HG03520 (cell line): ENCODE data around the gene APAF1.

Experiments used
- ATAC-seq: cut with Tn5 transposase; IDR thresholded peaks from one replicate; pipeline ENCODE4 v1.9.1; 2021; ENCODE audit warnings: mild to moderate bottlenecking, moderate library complexity; ENCODE audit not compliant: unreplicated experiment

The APAF1 gene

DNA sequence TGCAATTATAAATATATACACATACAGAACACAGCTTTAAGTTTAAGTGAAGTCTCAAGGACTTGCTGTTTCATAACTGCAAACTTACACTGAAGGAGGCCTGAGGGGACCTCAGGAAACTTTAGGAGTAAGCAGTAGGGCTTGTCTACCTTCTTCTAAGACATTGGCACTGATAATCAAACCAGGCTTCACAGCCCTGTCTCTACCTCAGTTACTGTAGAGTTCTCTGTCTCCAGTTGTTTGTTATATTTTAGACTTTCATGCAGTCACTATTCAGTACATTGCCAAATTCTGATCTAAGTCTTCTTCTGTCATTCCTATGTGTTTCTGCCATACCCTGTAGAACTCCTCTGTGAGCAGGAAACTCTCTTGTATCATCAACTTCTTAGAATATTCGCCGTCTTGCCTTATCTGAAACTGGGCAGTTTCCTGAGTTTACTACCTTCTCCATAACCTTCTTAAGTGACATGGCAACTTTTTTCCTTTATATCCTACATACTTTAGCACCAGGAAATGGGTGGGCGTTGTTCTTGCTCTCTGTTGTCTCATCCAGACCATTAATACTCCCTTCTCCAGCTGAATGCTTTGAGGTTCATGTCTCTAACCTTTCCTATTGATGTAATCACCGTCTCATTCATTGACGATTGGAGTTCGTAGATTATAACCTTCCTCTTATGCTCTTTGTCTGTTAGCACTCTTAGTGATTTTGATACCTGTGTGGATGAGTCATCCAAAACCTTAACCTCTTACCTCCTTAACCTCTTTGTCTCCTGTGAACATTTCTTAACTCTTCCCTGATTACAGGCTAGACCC lies 11.4 kb downstream of the APAF1 start:
- ATAC-seq = peak; percentile 62

DNA sequence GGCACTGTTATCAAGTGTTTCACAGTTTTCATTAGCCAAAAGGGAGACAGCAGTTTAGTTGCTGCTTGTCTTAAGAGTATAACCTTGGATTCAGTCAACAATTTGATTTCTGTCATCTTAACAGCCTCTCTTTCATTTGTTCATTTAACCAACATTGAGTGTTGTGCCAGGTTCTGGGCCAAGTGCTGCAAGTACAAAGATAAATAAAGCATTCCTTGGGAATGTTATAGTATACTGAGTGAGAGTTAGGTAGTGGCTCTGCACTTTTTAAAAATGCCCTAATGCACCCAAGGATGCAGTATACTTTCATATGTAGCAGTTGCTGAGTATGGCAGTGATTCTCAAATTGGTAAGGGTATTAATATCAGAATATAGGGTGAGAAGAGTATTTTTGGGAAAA lies 15.4 kb downstream of the APAF1 start:
- no peak for ATAC-seq

DNA sequence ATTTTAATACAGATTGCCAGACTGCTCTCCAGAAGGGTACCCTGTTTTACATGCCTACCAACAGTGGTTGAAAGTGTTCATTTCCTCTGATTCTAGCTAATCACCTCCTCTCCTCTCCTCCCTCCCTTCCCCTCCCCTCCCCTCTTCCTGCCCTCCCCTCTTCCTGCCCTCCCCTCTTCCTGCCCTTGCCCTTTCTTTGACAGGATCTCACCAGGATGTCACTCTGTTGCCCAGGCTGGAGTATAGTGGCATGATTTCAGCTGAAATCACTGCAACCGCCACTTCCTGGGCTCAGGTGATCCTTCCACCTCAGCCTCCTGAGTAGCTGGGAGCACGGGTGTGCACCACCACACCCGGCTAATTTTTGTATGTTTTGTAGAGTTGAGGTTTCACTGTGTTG lies 24.7 kb downstream of the APAF1 start:
- ATAC-seq = no peak

DNA sequence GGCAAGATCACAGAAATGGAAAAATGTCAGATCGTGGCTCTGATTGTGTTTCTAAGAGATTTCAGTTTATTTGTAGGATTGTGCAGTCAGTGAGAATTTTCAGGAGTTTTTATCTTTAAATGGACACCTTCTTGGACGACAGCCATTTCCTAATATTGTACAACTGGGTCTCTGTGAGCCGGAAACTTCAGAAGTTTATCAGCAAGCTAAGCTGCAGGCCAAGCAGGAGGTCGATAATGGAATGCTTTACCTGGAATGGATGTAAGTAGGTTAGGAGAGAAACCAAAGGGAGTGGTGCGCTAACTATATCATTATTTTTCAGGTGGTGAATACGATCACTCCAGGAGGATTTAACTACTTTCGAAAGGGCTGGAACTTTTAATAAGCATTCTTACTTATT lies 26.4 kb downstream of the APAF1 start:
- ATAC-seq = no peak

DNA sequence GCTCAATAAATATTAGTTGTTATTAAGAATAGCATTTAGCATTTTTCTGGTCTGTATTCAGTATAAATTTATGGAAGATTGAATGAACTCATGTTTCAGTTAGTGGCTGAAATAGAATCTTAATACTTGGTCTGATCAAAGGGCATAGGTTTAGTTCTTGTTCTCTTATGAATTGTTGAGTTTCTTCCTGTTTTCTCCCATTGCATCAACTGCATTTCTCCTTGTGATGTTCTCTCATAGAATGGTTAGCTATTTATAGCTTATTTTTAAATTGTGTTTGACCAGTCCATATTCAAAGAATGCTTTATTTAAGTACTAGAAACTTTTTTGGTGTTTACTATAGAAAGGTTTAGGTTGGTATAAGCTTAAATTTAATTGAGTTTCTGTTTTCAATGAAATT lies 29.8 kb downstream of the APAF1 start:
- ATAC-seq = no peak

DNA sequence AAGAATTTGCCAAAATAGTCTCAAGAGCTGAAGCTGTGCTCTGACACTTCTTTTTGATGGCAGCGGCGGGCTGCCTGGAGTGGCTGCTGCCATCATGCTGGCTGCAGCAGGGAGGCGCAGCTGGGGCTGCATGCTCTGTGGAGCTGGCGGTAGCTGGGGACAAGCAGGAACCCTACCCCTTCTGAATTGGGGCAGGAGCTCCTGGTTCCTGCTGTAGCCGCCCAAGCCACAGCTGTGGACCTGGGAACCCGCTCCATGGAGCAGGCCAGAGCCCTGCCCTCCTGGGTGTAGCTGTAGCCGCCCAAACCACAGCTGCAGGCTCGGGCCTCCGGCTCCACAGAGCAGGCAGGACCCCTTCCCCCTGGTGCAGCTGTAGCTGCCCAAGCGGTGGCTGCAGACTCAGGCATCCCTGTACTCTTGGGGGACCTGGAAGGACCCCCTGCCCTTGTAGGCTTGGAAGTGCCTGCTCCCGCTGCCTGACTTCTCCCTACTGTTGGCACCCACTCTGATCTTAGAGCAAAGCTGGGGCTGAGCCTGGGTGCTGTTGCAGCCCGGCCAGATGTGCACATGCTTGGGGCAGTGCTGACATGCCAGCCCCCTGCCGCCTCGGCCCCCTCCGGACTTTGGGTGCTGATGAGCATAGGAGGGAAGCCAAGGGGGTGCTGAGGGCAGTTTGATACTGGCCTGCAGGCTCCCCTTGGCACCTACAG lies 33.3 kb downstream of the APAF1 start:
- ATAC-seq = no peak

DNA sequence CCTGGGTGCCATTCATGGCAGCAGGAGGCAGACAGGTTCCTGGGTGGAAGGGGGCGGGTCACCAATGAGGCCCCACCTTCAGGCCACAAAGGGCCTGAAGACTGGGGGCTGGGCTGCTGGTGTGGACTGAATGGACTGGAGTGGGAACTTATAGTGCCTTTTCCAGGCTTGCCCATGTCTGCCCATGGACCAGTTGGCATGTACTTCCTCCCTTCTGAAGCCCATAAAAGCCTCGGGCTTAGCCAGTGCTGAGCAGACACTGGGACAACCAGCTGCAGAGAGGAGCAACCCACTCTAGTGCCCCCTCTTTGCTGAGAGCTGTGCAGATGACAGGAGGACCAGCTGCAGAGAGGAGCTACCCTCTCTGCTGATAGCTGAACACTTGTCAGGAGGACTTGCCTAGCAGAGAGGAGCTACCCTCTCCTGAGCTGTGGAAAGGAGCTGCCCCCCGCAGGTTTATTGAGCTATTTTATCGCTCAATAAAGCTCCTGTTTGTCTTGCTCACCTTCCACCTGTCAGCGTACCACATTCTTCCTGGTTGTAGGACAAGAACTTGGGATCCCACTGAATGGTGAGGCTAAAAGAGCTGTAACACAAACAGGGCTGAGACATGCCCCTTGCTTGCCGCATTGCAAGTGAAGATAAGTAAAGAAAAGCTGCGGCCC lies 34.0 kb downstream of the APAF1 start:
- ATAC-seq = no peak

DNA sequence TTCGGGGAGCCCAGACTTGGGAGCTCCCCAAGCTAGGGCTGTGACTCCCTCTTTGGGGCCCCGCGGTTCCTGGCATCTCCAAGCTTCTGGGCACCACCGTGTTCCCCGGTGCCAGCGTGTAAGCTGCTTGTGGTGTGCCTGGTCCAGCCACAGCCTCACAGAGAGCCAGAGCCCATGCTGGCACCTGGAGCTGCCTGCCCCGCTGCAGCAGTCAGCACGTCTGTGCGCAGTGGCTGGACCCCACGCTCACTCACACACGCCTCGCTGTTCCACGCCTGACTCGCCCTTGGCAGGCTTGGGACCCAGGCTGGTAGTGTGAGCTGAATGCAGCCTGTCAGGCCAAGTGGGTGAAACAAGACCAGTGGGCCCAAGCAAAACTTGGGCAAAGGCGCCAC lies 34.5 kb downstream of the APAF1 start:
- no peak for ATAC-seq

DNA sequence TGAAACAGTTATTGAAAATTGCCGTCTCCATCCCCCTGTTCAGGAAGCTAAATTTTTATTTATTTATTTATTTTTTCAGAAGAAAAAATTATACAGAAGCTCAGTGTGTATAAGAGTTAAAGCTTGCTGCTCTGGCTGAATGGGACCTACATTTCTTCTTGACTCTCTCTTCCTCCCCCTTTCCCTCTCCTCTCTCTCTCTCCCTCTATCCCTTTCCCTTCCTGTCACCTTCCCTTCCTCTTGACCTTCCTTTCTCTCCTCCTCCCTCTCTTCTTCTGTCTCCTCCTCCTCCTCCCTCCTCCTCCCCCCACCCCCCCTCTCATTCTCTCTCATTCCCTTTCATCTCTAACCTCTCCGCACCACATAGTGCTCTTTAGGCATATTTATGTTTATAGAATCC lies 39.1 kb downstream of the APAF1 start:
- ATAC-seq = no peak

DNA sequence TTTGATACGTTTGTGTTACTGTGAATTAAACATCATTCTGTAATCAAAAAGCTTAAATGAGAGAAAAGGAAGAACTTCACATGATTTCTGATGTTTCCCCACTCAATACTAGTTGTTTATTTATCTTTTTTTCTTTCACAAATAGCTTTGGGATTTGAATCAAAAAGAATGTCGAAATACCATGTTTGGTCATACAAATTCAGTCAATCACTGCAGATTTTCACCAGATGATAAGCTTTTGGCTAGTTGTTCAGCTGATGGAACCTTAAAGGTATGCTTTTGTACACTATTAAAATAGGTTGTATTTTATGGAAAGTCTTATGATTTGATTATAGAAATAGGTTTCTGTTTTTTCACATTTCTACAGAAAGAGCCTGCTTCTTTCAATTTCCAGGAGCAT lies 41.5 kb downstream of the APAF1 start:
- ATAC-seq = no peak

DNA sequence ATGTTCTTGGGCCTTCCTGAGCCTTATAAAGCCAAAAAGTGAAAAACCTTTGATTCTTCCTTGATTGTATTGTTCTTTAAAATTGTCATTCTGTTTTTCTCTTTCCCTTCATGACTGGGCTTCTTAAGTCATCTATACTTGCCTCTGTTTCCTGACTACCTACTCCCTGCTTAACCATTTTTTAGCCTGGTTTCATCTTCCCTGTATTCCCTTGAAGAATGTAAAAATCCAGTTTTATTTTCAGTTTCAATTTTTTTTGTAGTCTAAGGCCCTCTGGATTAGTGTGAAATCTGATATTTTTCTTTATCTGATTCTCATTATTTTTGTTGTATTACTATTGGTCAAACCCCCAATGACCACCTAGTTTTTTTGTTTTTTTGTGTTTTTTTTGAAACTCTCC lies 46.3 kb downstream of the APAF1 start:
- no peak for ATAC-seq

DNA sequence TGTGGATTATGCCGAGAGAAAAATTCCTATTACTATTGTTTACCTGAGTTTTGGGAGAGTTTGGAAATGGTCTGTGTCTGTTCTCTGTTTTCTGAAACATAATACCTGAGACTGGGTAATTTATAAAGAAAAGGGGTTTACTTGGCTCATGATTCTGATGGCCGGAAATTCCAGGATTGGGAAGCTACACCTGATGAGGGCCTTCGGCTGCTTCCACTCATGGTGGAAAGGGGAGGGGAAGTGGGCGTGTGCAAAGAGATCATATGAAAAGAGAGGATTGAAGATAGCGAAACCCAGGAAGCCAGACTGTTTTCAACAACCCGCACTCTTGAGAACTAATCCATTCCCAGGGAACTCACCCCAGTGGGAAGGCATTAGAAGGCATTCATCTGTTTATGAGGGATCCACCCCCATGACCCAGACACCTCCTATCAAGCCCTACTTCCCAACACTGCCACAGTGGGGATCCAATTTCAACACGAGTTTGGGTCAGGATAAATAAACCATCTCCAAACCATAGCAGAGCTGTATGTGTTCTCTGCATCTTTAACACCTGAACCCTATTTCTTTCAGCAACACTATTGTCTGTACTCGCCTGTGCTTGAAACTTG lies 51.1 kb downstream of the APAF1 start:
- no peak for ATAC-seq

DNA sequence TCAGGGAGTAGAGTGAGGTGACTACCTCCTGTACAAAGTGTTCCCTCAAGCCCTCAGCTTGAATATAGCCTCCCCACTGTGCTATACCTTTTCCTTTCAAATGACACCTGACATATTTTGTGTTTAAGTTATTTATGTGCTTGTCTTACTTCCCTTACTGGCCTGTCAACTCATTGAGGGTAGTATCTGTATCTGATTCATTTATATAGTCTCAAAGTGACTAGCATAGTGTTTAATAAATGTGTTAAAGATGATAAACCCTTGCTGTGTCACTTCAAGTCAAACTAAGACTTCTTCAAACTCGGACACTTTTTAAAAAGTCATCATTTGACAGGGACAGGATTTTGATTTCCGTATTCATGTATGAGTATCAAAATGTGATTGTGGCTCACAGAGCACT lies 52.1 kb downstream of the APAF1 start:
- ATAC-seq = no peak

DNA sequence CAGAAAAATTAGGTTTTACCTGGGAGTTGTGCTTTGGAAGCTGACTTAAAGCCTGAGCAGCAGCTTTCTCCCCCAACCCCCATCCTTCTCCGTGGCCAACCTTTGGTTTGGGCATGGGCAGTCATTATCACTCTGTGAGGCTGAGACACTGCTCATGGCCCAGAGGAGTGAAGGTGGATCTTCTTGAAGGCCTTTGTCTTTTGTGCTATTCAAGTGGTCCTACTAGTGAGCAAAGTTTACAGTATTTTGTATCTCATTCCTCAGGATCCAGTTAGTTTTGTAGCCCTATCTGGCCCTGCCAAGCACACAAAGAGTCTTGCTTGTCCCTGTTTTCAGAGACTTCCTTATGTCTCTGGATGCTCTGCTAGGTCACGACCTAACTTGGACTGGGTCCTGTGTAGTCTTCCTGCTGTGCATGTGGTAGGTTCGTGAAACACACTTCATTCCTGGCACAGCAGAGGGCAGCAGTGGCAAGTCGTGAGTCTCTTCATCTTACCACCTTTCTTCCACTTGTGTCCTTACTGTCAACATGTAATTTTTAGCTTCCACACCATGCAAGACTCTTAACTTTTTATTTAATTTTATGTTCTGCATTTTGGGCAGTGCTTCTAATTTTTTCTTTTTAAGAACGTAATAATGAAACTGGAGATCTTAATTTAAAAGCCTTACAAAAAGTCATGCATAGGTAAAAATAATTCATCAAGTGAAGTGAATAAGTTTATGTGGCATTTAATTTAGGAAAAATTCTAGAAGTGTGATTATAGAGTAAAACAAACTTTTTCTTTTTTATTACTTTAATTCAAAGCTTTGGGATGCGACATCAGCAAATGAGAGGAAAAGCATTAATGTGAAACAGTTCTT lies 53.7 kb downstream of the APAF1 start:
- peak; percentile 99 for ATAC-seq

DNA sequence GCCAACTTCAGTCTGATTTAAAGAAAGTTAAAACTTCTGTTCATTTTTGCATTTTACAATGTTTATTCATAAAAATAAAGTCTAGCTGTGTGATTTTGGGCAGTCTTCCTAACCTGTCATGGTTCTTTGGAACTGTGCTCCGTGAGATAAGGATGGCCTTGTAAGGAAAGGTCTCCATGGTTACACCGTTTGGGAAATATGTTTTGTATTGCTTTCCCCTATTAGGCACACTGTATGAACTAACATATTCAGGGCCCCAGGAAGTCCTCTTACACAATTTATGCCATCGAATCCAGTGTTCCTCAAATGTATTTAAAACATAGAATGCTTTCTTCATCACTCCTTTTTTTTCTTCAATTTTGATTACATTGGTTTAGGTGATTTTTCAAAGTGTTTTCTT lies 54.5 kb downstream of the APAF1 start:
- no peak for ATAC-seq

DNA sequence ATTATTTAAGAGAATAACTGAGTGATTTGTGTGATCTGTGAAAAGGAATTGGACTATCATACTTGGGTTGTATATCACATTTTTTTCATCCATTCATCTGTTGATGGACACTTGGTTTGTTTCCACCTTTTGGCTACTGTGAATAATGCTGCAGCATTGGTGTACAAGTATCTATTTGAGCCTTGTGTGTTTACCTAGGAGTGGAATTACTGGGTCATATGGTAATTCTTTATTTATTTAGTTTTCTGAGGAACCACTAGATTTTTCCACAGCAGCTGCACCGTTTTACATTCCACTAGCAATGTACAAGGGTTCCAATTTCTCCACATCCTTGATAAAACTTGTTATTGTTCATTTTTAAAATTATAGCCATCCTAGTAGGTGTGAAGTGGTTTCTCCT lies 56.1 kb downstream of the APAF1 start:
- no peak for ATAC-seq

DNA sequence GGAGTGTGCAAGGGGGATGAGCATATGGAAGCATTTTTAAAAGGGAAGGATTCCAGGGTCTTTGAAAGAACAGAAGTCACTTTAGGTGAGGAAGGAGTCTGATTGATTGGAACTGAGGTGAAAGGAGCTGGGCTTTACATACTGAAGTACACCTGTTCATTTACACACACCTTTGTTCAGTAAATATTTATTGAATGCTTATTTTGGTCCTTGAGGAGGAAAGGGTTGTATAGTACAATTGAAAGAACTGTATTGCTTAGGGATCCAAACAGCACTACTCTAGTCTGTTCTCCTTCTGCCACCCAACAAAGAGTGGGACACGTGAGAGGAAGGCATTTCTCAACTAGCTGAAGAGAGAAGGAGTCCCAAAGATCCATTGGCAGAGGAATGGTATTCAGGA lies 63.9 kb downstream of the APAF1 start:
- ATAC-seq = no peak

DNA sequence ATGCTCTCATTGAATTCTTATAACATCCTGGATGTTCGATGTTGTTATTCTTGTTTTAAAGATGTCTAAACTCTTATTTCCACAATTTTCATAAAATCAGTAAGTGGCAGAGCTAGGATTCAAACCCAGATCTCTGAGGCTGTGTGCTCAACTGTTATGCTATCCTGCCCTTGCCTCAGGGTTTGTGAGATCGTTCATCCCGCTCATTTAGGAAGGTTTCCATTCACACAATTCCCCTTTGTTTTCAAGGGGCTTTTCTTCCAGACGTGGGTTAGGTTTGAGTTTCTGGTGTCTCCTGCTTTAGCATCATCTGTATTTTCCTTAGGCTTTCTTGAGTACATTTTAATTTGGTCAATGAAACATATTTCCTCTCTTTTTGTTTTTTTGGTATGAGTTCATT lies 69.3 kb downstream of the APAF1 start:
- no peak for ATAC-seq

DNA sequence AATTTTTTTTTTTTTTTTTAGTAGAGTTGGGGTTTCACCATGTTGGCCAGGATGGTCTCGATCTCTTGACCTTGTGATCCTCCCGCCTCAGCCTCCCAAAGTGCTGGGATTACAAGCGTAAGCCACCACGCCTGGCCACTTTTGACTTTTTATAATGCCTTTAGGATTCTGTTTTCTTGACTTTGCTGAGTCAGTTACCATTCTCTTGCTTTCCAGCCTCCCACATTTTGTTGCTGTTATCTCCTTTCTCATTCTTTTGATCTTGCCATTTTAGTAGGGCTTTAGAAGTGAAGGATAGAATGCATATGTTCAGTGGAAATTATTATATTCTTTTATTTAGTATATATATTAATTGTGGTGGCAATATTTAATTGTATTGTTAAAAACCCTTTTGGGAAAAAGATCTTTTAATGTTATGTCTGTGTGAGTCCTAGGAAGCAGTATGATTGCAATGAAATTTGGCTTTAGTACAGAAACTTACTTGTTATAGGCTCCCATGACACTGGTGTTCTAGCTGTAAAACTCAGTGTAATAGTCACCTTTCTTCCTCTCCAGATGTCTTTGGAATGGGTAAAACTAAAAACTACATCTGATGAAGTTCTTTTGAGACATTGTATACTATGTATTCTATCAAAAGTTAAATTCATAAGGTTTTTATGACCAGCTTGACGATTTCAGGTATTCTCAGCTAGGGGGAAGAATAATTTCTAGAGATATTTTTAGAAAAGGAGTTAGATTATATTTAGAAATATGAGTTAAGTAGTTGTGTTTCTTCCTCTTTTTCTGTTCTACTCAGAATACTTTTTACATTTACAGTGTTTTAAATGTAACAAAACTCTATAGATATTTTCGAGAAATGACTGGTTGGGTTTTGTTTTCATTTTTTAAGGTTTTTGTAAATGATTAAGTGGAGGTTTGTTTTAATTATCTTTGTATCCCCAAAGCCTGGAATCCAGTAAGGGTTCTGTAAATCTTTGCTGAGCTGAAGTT lies 74.7 kb downstream of the APAF1 start:
- no peak for ATAC-seq
